Measurements from ENCODE around the gene TIMM13.

Gene TIMM13

GRCh38 chr19:2436926-2437325, 9.5 kb upstream of the TIMM13 start:
- H3K4me3 ChIP-seq (ENCODE audit: low read length) = no peak overlapping the region
- no peak for DNase-seq (ENCODE audit: low read depth)
- TF ChIP-seq, protein P1, sequence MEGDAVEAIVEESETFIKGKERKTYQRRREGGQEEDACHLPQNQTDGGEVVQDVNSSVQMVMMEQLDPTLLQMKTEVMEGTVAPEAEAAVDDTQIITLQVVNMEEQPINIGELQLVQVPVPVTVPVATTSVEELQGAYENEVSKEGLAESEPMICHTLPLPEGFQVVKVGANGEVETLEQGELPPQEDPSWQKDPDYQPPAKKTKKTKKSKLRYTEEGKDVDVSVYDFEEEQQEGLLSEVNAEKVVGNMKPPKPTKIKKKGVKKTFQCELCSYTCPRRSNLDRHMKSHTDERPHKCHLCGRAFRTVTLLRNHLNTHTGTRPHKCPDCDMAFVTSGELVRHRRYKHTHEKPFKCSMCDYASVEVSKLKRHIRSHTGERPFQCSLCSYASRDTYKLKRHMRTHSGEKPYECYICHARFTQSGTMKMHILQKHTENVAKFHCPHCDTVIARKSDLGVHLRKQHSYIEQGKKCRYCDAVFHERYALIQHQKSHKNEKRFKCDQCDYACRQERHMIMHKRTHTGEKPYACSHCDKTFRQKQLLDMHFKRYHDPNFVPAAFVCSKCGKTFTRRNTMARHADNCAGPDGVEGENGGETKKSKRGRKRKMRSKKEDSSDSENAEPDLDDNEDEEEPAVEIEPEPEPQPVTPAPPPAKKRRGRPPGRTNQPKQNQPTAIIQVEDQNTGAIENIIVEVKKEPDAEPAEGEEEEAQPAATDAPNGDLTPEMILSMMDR (IDR thresholded peaks at IDR 0.05; ENCODE audit: insufficient read depth, low read depth, low read length, missing control alignments) = no peak

GRCh38 chr19:2436384-2436783, 9.0 kb upstream of the TIMM13 start:
- no peak overlapping the region for H3K4me3 ChIP-seq (ENCODE audit: low read length)
- TF ChIP-seq, protein P1 (IDR thresholded peaks at IDR 0.05; ENCODE audit: insufficient read depth, low read depth, low read length, missing control alignments) = no peak
- no peak for DNase-seq (ENCODE audit: low read depth)

DNA sequence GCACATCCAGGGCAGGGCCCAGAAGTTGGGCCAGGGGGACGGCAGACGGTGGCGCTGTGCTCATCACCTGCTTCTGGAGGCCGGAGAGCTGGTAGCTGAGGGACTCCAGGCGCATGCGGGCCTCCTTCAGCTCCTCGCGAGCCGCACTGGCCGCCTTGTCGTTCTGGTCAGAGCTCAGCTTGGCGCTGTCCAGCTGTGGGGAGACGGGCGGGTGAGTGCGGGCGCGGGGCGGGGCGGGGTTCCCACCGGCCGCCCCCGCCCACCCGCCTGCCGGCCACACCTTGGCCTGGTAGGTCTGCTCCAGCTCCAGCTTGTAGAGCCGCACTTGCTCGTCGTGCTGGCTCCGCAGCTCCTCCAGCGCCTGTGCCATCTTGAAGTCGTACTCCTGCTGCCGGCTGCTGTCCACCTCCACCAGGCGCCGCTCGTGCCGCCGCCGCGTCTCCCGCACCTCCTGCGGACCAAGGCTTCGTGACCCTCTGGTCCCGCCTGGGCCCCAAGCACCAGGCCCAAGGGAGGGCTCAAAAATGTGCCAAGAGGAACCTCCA, 7.4 kb upstream of the TIMM13 start:
- H3K4me3 ChIP-seq (ENCODE audit: low read length) = no peak overlapping the region
- no peak for DNase-seq (ENCODE audit: low read depth)
- TF ChIP-seq, protein P1 (IDR thresholded peaks at IDR 0.05; ENCODE audit: insufficient read depth, low read depth, low read length, missing control alignments) = no peak

- H3K4me3 ChIP-seq (ENCODE audit: low read length) = no peak overlapping the region
- TF ChIP-seq, protein P1 (IDR thresholded peaks at IDR 0.05; ENCODE audit: insufficient read depth, low read depth, low read length, missing control alignments) = no peak
- DNase-seq (ENCODE audit: low read depth) = no peak
Observed at GRCh38 chr19:2434267-2434666, 6.9 kb upstream of the TIMM13 start.

DNA sequence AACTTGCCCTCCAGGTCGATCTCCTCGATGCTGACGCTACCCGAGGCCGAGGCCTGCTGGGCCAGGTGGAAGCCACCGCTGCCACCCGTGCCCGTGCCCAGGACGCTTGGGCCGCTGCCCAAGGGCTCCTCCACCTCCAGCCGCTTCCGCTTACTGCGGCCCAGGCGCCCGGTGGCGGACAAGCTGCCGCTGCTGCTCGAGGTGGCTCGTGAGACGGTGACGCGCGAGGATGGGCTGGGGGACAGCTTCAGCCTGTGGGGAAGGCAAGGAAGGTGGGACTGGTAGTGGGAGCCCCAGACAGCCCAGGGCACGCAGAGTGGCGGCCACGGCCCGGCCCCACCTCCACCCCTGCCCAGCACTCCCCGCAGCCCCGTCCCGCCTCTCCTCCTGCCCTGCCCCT, 6.5 kb upstream of the TIMM13 start:
- no peak overlapping the region for H3K4me3 ChIP-seq (ENCODE audit: low read length)
- TF ChIP-seq, protein P1 (IDR thresholded peaks at IDR 0.05; ENCODE audit: insufficient read depth, low read depth, low read length, missing control alignments) = no peak

DNA sequence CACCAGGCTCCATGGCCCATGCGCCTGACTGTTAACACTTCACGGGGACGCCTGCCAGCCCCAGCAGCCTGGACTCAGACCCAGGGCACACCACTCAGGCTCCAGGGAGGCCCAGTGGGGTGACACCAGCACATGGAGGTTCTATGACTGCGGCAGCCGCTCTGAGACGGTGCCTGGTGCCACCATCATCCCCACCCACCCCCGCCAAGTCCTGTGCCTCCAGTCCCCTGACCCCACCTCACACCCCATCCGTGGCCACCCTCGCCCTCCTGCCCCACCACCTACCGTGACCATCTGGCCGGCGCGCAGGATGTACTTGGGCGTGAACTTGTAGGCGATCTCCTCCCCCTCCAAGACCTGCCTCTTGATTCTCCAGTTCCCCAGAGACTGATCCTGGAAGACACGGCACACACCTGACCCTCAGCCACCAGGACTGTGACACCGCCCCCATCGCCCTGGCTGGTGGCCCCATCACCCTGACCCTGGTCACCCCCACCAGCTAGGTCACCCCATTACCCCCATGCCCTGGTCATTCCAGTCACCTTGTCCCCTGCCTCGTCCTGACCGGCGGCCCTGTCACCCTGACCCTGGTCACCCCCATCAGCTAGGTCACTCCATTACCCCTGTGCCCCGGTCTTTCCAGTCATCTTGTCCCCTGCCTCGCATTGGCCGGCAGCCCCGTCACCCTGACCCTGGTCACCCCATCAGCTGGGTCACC, 4.9 kb upstream of the TIMM13 start:
- no peak for DNase-seq (ENCODE audit: low read depth)
- TF ChIP-seq, protein P1 (IDR thresholded peaks at IDR 0.05; ENCODE audit: insufficient read depth, low read depth, low read length, missing control alignments) = no peak
- no peak overlapping the region for H3K4me3 ChIP-seq (ENCODE audit: low read length)

More for the DNA sequence above, 6.5 kb upstream of the TIMM13 start:
- no peak for DNase-seq (ENCODE audit: low read depth)

All from epithelial cell of esophagus (primary cell).